HG03558 (cell line): ENCODE data around the gene TMEM253.

ENCODE experiments used
- ATAC-seq: cut with Tn5 transposase; IDR thresholded peaks from one replicate; pipeline ENCODE4 v1.9.1; 2021; ENCODE audit warnings: moderate number of reproducible peaks; ENCODE audit not compliant: unreplicated experiment; ENCODE audit errors: extremely low read depth

Gene TMEM253

GRCh38 chr14:21089271-21089670, 11.6 kb upstream of the TMEM253 start:
- no peak for ATAC-seq

- ATAC-seq = no peak
Measured at GRCh38 chr14:21089877-21090193, 11.0 kb upstream of the TMEM253 start.

GRCh38 chr14:21090194-21090939, 10.5 kb upstream of the TMEM253 start:
- ATAC-seq = no peak

- ATAC-seq = no peak
Measured at GRCh38 chr14:21090940-21091663, 9.8 kb upstream of the TMEM253 start.

- no peak for ATAC-seq
Measured at GRCh38 chr14:21091821-21092272, 9.0 kb upstream of the TMEM253 start.

- peak; percentile 74 for ATAC-seq
Measured at GRCh38 chr14:21092273-21093011, 8.4 kb upstream of the TMEM253 start.

- ATAC-seq = no peak
Measured at GRCh38 chr14:21093018-21093417, 7.8 kb upstream of the TMEM253 start.

GRCh38 chr14:21093769-21094681, 6.8 kb upstream of the TMEM253 start:
- ATAC-seq = no peak

- no peak for ATAC-seq
Measured at GRCh38 chr14:21095430-21096205, 5.2 kb upstream of the TMEM253 start.

GRCh38 chr14:21096438-21096837, 4.4 kb upstream of the TMEM253 start:
- ATAC-seq = no peak

- no peak for ATAC-seq
Measured at GRCh38 chr14:21096978-21097635, 3.8 kb upstream of the TMEM253 start.

- no peak for ATAC-seq
Measured at GRCh38 chr14:21097636-21098075, 3.2 kb upstream of the TMEM253 start.

GRCh38 chr14:21098076-21098891, 2.6 kb upstream of the TMEM253 start, which contains the start of gene ZNF219:
Gene ZNF219, minus strand, starts transcription at chr14:21098655. Its CDS starts 5,064 bp downstream, at chr14:21093591.
- ATAC-seq = no peak

- no peak for ATAC-seq
Measured at GRCh38 chr14:21098892-21099595, 1.8 kb upstream of the TMEM253 start.

- ATAC-seq = no peak
Measured at GRCh38 chr14:21099596-21099985, 1.3 kb upstream of the TMEM253 start.

- ATAC-seq = no peak
Measured at GRCh38 chr14:21101802-21102413, 1.0 kb downstream of the TMEM253 start.
